M059J (cell line): Measurements from ENCODE around the gene NUAK1. TPM values are rescaled to one million over a fixed set of nuclear protein-coding genes. Genes with fewer than 3 reads are reported as not detected.

Experiments used
- DNase-seq: peaks from one replicate; pipeline ENCODE4 v3.0.0-alpha.2; 2012; ENCODE audit warnings: low read depth
- total RNA-seq: library from RNA; depleted of rRNA; stranded (reverse); fragments of >200 nt; shearing (Covaris generic); gene quantifications from 2 replicates; pipeline ENCODE4 v1.2.3, GENCODE V29; 2014; rRNA removed

NUAK1 gene
- total RNA-seq, result 13.0 and 14.9 TPM in 2 replicates

- DNase-seq, result peak; percentile 64
These were observed at the start of gene NUAK1 for GRCh38 chr12:106138633-106139421. TSS of gene NUAK1 (minus strand) at chr12:106138954. CDS start at chr12:106138653, 301 bp downstream.

GRCh38 chr12:106188256-106188655, 49.5 kb upstream of the NUAK1 start:
- DNase-seq, result no peak

DNA sequence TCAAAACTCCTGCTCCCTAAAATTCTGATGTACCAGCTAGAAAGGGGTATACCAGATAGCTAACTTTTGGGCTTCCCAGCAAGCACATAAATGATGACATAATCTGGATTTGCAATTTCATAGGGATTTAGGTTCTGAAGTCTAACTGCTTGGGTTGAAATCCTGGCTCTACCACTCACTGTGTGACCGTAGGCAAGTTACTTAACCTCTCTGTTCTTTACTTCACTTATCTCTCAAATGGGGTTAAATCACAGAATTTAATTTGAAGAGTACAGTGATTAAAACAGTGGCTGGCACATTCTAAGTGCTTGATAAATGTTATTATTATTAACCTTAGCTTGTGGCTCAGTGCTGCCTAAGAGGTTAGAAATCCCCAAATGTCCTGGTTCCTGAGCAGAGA, 49.1 kb upstream of the NUAK1 start:
- DNase-seq, result no peak

- no peak for DNase-seq
These were observed 48.5 kb upstream of the NUAK1 start for GRCh38 chr12:106187155-106187789.

- DNase-seq, result no peak
These were observed 45.0 kb upstream of the NUAK1 start for GRCh38 chr12:106183735-106184134.

DNA sequence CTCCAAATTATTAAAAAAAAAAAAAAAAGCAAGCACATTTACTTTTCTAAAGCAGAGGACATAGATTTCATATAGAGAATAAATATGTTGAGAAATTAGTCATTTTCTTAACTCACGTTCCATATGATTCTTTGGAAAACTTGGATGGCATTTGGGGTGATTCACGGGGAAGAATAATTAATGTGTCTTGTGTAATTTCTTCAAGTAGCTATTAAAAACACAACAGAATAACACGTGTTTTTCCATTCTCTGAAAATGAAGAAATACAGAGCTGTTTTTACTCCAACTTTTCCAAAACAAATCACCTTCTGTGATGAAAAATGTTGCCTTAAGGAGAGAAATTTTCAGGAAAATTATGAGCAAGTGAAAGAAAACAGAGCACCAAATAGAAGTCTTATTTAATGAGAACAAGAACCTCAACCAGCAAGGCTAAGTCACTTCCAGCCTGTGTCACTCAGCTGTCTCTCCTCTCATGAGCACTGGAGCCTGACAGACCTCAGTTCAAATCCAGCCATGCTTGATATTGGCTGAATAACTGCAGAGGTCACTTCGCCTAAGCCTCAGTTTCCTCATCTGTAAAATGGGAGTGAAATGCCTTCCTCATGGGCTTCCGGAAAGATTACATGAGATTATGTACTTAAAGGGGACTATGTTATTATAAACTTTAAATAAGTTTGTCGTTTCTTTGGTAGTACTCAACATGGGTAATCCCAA, 42.8 kb upstream of the NUAK1 start:
- DNase-seq, result no peak

DNA sequence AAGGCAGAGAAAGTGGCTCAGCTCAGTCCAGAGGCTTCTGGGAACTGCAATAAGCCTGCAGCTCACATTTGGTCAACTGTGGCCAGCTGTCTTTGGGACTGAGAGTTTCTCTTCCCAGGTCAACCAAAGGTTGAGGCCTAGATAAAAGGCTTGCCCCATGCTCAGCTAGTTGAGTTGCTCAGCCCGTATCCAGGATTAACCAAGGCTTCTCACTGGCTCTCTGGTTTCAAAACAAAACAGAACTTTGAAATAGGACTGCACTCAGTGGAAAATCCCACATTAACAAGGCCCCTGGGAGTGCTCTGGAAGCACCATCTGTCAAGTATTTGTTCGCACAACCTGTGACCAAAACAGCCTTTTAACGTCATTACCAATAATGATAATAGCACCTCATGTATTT, 40.3 kb upstream of the NUAK1 start:
- no peak for DNase-seq

GRCh38 chr12:106178562-106178961, 39.8 kb upstream of the NUAK1 start:
- DNase-seq, result peak; percentile 36

GRCh38 chr12:106176560-106176959, 37.8 kb upstream of the NUAK1 start:
- DNase-seq, result no peak

GRCh38 chr12:106174876-106175275, 36.1 kb upstream of the NUAK1 start:
- DNase-seq, result no peak

GRCh38 chr12:106173442-106173841, 34.7 kb upstream of the NUAK1 start:
- no peak for DNase-seq

GRCh38 chr12:106171117-106171750, 32.5 kb upstream of the NUAK1 start:
- no peak for DNase-seq

DNA sequence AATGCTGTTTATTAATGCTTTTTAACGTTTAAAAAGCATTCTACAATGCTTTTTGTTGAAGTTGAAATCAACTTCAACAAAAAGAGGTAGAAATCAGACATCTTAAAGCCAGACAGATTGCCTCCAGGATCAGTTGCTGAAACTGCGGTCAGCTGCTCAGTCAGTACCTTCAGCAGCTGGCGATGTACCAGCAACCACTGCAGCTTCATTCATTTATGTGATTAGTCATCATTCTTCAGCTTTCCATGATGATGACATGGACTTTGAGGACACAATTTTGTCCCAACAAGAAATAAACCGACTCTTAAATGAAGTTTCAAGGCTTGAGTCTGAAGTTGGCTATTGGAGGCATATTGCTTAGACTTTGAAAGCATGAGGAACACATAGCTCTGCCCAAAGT, 31.5 kb upstream of the NUAK1 start:
- DNase-seq, result peak; percentile 91

DNA sequence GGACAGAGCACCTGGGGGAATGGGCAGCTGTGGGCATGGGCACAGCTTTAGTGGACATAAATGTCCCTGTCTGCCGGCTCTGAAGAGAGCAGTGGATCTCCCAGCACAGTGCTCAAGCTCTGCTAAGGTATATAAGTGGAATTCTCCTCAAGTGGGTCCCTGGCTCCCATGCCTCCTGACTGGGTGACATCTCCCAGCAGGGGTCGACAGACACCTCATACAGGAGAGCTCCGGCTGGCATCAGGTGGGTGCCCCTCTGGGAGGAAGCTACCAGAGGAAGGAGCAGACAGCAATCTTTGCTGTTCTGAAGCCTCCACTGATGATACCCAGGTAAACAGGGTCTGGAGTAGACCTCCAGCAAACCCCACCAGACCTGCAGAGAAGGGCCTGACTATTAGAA, 25.0 kb upstream of the NUAK1 start:
- DNase-seq, result no peak

- no peak for DNase-seq
These were observed 22.7 kb upstream of the NUAK1 start for GRCh38 chr12:106161491-106161890.

DNA sequence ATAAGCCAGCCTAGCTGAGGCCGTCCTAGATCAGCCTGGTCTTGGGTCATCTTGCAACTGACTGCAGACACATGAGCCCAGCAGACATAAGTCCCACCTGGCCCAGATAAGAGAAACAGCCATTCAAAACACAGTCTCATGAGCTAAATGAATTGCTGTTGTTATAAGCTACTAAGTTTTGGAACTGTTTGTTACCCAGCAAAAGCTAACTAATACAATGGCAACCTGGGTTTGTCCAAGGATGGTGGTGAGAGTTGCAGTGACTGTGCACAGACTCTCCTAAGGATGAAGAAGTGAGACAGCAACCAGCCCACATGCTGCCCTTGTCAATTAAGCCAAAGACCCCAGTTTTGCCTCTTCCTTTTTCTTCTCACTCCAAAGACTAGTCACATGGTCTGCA, 22.2 kb upstream of the NUAK1 start:
- DNase-seq, result no peak

DNA sequence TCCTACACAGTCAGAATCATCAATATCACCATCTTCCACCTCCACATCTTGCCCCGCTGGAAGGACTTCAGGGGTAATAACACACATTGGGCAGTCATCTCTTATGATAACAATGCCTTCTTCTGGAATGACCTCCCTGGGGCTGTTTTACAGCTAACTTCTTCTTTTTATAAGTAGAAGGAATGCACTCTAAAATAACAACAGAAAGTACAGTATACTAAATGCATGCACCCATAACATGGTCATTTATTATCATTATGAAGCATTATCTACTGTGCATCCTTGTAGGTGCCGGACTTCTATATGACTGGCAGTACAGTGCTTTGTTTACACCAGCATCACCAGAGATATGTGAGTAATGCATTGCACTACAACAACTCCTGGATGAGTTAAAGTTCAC, 19.0 kb upstream of the NUAK1 start:
- DNase-seq, result no peak

- DNase-seq, result peak; percentile 32
These were observed 16.1 kb upstream of the NUAK1 start for GRCh38 chr12:106154751-106155273.

- DNase-seq, result no peak
These were observed 13.6 kb upstream of the NUAK1 start for GRCh38 chr12:106152334-106152733.

- no peak for DNase-seq
These were observed 11.8 kb upstream of the NUAK1 start for GRCh38 chr12:106150555-106150954.

DNA sequence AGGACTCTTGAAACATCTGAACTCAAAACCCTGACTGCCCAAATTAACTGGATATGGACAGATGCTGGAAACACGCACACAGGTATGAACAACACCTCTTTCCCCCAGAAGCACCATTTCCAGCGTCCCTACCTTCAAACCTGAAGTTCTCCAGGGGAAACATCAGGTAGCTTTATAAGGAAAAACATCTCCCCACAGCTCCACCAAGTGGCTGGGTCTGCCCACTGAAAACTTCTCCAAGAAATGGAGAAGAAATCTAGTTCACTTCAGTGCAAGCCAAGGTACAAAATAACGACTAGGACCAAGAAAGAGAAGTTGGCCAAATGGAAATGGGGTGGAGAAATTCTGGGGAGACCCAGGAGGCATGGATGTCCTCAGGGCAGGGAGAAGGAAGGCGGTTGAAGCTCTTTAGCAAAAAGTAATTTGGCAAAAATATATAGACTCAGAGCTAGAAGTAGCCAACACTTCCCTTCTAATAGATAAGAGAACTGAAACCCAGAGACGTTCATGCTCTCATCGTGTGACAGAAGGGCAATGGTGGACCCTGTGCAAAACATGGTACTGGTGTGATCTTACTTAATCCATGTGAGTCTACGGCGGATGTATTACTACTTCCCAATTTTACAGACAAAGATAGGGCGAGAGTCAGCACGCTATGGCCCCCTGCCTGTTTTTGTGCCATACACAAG, 10.5 kb upstream of the NUAK1 start:
- no peak for DNase-seq
